B cell (primary cell): ENCODE data around the gene CCR5. TPM values are rescaled to one million over a fixed set of nuclear protein-coding genes. Genes with fewer than 3 reads are reported as not detected.

Experiments
- ATAC-seq: fragments of 200-7000 bp; cut with Tn5 transposase; one replicate; pipeline ENCODE4 v1.10.0; 2021; ENCODE audit warnings: low read depth, mild to moderate bottlenecking, moderate number of reproducible peaks, moderate library complexity
- CTCF ChIA-PET: fragments of 350-600 bp; sonication (Branson Sonifier 250); formaldehyde crosslinking; loops from one replicate; lab custom pipeline; 2021; ENCODE audit warnings: antibody characterized with exemption, inconsistent platforms; lab: Charles Lee
- POLR2A ChIA-PET: fragments of 350-600 bp; sonication (Branson Sonifier 250); formaldehyde crosslinking; loops from one replicate; lab custom pipeline; 2021; ENCODE audit warnings: antibody characterized with exemption; lab: Charles Lee
- DNase-seq: peaks from one replicate; pipeline ENCODE4 v3.0.0; 2013
- H2AFZ ChIP-seq: 2 replicates; pipeline ENCODE4 v1.6.1; 2012; ENCODE audit warnings: mild to moderate bottlenecking, low read depth, low read length; ENCODE audit not compliant: insufficient read depth, poor library complexity, severe bottlenecking
- H3K27ac ChIP-seq, 2 donors: 1 replicate in 1 of 2; 2 replicates in 1 of 2; pipeline ENCODE4 v1.5.1; 2012 to 2013; ENCODE audit warnings: low read length in 2 of 2, mild to moderate bottlenecking in 2 of 2, moderate library complexity in 1 of 2
- H3K27me3 ChIP-seq, 4 experiments: fragments of 200-600 bp in 1 of 4; sonication (generic) in 1 of 4; replicated peaks in 1 of 4; 1 replicate in 2 of 4; 2 replicates in 2 of 4; pipeline versions ENCODE4 v1.6.1 to v1.7.0; 2013 to 2016; ENCODE audit warnings: low read length in 3 of 4, mild to moderate bottlenecking in 2 of 4, mixed read lengths in 1 of 4, moderate library complexity in 1 of 4; ENCODE audit not compliant: insufficient read depth in 4 of 4, control insufficient read depth in 3 of 4; ENCODE audit errors: control extremely low read depth in 1 of 4
- H3K36me3 ChIP-seq, 2 experiments: replicated peaks in 1 of 2; 1 replicate in 1 of 2; 2 replicates in 1 of 2; pipeline versions ENCODE4 v1.6.1 to v1.7.1; 2013; ENCODE audit warnings: low read length in 1 of 2; ENCODE audit not compliant: insufficient read depth in 2 of 2, control insufficient read depth in 1 of 2; ENCODE audit errors: control extremely low read depth in 1 of 2, extremely low read depth in 1 of 2
- H3K4me1 ChIP-seq, 2 donors: fragments of 200-600 bp in 1 of 2; sonication (generic) in 1 of 2; 1 replicate in 1 of 2; 2 replicates in 1 of 2; pipeline versions ENCODE4 v1.5.1 to v1.6.1; 2013 to 2017; ENCODE audit warnings: low read length in 2 of 2; ENCODE audit not compliant: control insufficient read depth in 2 of 2, insufficient read depth in 2 of 2
- H3K4me2 ChIP-seq: replicated peaks from 2 replicates; pipeline ENCODE3; 2012; ENCODE audit warnings: mild to moderate bottlenecking, low read depth, low read length; ENCODE audit not compliant: poor library complexity, severe bottlenecking
- H3K4me3 ChIP-seq, 5 experiments: fragments of 200-600 bp in 1 of 5; sonication (generic) in 1 of 5; 1 replicate in 3 of 5; 2 replicates in 2 of 5; pipeline versions ENCODE4 v1.5.1 to v1.7.0; 2011 to 2016; ENCODE audit warnings: low read length in 4 of 5, mild to moderate bottlenecking in 4 of 5, low read depth in 2 of 5, control low read depth in 1 of 5, moderate library complexity in 1 of 5; ENCODE audit not compliant: insufficient read depth in 1 of 5; ENCODE audit errors: control extremely low read depth in 1 of 5, extremely low read depth in 1 of 5
- H3K79me2 ChIP-seq: fragments of 200-600 bp; sonication (generic); one replicate; pipeline ENCODE4 v1.6.0; 2016; ENCODE audit warnings: low read length; ENCODE audit not compliant: control insufficient read depth, insufficient read depth
- H3K9ac ChIP-seq: fragments of 200-600 bp; sonication (generic); 2 replicates; pipeline ENCODE4 v1.6.1; 2017; ENCODE audit warnings: mild to moderate bottlenecking, low read length, moderate library complexity
- H3K9me3 ChIP-seq, 3 donors: one replicate each; pipeline versions ENCODE4 v1.6.1 to v1.7.1; 2013; ENCODE audit warnings: low read length in 2 of 3; ENCODE audit not compliant: control insufficient read depth in 2 of 3, insufficient read depth in 1 of 3; ENCODE audit errors: control extremely low read depth in 1 of 3
- H4K20me1 ChIP-seq: 2 replicates; pipeline ENCODE4 v1.6.0; 2012; ENCODE audit warnings: mild to moderate bottlenecking, low read length; ENCODE audit not compliant: insufficient read depth, control insufficient read depth, poor library complexity, severe bottlenecking
- H3K27ac Mint-ChIP-seq: one replicate; pipeline ENCODE4 v1.8.0; 2021; ENCODE audit warnings: mixed read lengths
- H3K27me3 Mint-ChIP-seq: one replicate; pipeline ENCODE4 v1.8.0; 2021; ENCODE audit warnings: mixed read lengths
- H3K4me1 Mint-ChIP-seq: one replicate; pipeline ENCODE4 v1.8.0; 2021; ENCODE audit warnings: mixed read lengths
- H3K4me3 Mint-ChIP-seq: one replicate; pipeline ENCODE4 v1.8.0; 2021; ENCODE audit warnings: mixed read lengths
- H3K9me3 Mint-ChIP-seq: one replicate; pipeline ENCODE4 v1.8.0; 2022; ENCODE audit warnings: mixed read lengths; ENCODE audit not compliant: insufficient read depth
- CTCF ChIP-seq: fragments of 200-600 bp; IDR thresholded peaks from one replicate; pipeline ENCODE4 v1.8.0; 2022; ENCODE audit warnings: antibody characterized with exemption, mild to moderate bottlenecking
- EZH2 ChIP-seq: IDR thresholded peaks from 2 replicates; pipeline ENCODE4 v1.6.1; 2012; ENCODE audit warnings: borderline replicate concordance, low read depth, mild to moderate bottlenecking, moderate library complexity, low read length; ENCODE audit not compliant: insufficient read depth, poor library complexity, severe bottlenecking
- WGBS: methylation state at CpG from one replicate; pipeline ENCODE4 v1.1.5; 2013; ENCODE audit warnings: missing lambda C conversion rate; ENCODE audit not compliant: insufficient coverage; 5-methylcytosine and 5-hydroxymethylcytosine counted together
- intact Hi-C: fragments of 100-400 bp; cut with micrococcal nuclease; formaldehyde crosslinking; loops from one replicate; pipeline ENCODE4 v1.10.0; 2022
- polyA plus RNA-seq: library from polyadenylated mRNA; depleted of rRNA; stranded (reverse); fragments of >200 nt; gene quantifications from 2 replicates; pipeline ENCODE4 v1.2.3, GENCODE V29; 2012
- total RNA-seq, 2 donors: library from RNA; stranded (reverse); fragments of 120-200 nt in 1 of 2; gene quantifications; 1 replicate in 1 of 2; 2 replicates in 1 of 2; pipeline versions ENCODE4 v1.2.3 to v1.2.4, GENCODE V29; 2013 to 2022

The CCR5 gene
- total and polyA plus RNA-seq, 2 donors (not counting 1 experiment from before 2014, with no cell fraction given): 0.15 to 0.21 TPM

GRCh38 chr3:46405301-46406019, 34.7 kb downstream of the CCR5 start:
- Mint-ChIP-seq H3K27me3 (no peaks in the 10 kb centered on the region), H3K27ac (peak overlapping the region; percentile 26), H3K9me3 (peaks cover 3% of the 10 kb centered on the region), H3K4me1 (peaks cover 35% of the 10 kb centered on the region), H3K4me3 (no peak overlapping the region)
- intact Hi-C loops: no loop called here
- H4K20me1 ChIP-seq: no peaks in the 10 kb centered on the region
- no peak for DNase-seq
- no peak overlapping the region for H3K4me2 ChIP-seq
- no peak overlapping the region for H3K27ac ChIP-seq
- H2AFZ ChIP-seq: no peak overlapping the region
- H3K36me3 ChIP-seq: no peaks in the 10 kb centered on the region
- 92% methylated on average over 6 of the region's 11 CpGs for WGBS
- peaks cover 27 to 30% of the 10 kb centered on the region in 2 donors for H3K4me1 ChIP-seq
- H3K9ac ChIP-seq: no peak overlapping the region
- ChIA-PET CTCF (interaction anchor here (1.5 kb wide), 1 partner anchor 84 kb away, joined by 4 read pairs; no protein-coding TSS in a partner anchor), POLR2A (interaction anchor here (2.1 kb wide), 1 partner anchor 22 kb away, joined by 7 read pairs; no protein-coding TSS in a partner anchor)
- no peaks in the 10 kb centered on the region for H3K27me3 ChIP-seq
- no peak for ATAC-seq
- TF ChIP-seq EZH2 (no peak), CTCF (no peak)
- peaks cover 0 to 5% (median 0%) of the 10 kb centered on the region in 3 donors for H3K9me3 ChIP-seq
- H3K79me2 ChIP-seq: no peaks in the 10 kb centered on the region
- H3K4me3 ChIP-seq: no peak overlapping the region

GRCh38 chr3:46406443-46406787, 35.7 kb downstream of the CCR5 start:
- Mint-ChIP-seq H3K4me1 (peaks cover 35% of the 10 kb centered on the region), H3K27me3 (no peaks in the 10 kb centered on the region), H3K27ac (peak overlapping the region; percentile 83), H3K4me3 (peak overlapping the region; percentile 85), H3K9me3 (peaks cover 3% of the 10 kb centered on the region)
- ChIA-PET POLR2A (interaction anchor here (2.1 kb wide), 1 partner anchor 23 kb away, joined by 7 read pairs; no protein-coding TSS in a partner anchor), CTCF (interaction anchor here (0.9 to 1.5 kb wide), 2 partner anchors 38 to 83 kb away, joined by 3 to 4 read pairs; no protein-coding TSS in a partner anchor)
- no peak for DNase-seq
- Histone ChIP-seq H3K9me3 (peaks cover 0 to 5% (median 0%) of the 10 kb centered on the region in 3 donors), H3K4me3 (no peak overlapping the region), H3K4me1 (peaks cover 27 to 30% of the 10 kb centered on the region in 2 donors), H2AFZ (peak overlapping the region; percentile 77), H3K27me3 (no peaks in the 10 kb centered on the region), H3K36me3 (no peaks in the 10 kb centered on the region), H4K20me1 (no peaks in the 10 kb centered on the region), H3K27ac (peak overlapping the region in 1 of 2 donors; percentile 56), H3K4me2 (peak overlapping the region; percentile 89), H3K9ac (no peak overlapping the region), H3K79me2 (no peaks in the 10 kb centered on the region)
- intact Hi-C loops: no loop called here
- WGBS: 83% methylated on average over 4 of the region's 4 CpGs
- no peak for TF ChIP-seq CTCF
- no peak for TF ChIP-seq EZH2
- ATAC-seq: no peak
